NCI-H526 treated with DMSO at 0.1 percent for 48 hours (cell line): Measurements from ENCODE around the gene GUCY1A2.
"Not testable (repeated sequence)": the region's sequence is repeated elsewhere in the genome, so short reads cannot be mapped to it uniquely, and the experiment has no call there.

Source experiments
- DNase-seq: peaks from one replicate; lab custom pipeline; 2025; lab: John Stamatoyannopoulos, UW

GUCY1A2 gene

DNA sequence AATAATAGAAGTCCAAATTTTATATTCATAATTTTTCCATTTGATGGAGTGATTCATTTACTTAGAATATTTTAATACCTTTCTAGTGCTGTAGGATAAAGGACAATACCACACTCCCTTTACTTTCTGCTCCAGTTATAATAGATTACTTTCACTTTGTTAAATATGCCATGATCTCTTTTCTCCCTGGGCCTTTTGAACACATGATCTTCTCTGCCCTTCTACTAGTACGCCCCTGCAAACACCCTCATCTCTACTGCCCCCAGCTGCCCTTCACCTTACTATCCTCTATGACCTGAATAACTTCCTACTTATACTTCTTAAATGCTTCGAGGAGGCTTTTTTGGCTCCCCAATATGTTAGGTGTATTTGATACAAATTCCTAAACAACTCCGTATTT, 177.3 kb downstream of the GUCY1A2 start:
- DNase-seq = no peak

DNA sequence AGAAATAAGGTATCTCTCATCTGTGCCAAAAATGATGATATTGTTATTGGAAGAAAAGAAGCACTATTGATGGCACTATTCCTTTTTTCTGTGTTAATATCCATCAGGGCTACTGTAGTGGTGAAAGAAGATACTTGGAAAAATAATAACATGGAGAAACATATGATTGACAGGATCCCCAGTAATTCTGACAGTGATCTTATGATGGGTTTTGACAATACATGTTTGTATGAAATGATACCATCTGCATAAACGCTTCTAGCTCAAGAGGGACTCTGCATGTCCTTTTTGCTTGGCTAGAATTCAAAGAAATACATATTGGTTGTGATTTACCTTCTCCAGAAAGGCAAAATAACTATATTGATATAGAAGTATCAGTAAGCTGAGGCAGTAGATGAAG, 178.1 kb downstream of the GUCY1A2 start:
- DNase-seq = no peak

DNA sequence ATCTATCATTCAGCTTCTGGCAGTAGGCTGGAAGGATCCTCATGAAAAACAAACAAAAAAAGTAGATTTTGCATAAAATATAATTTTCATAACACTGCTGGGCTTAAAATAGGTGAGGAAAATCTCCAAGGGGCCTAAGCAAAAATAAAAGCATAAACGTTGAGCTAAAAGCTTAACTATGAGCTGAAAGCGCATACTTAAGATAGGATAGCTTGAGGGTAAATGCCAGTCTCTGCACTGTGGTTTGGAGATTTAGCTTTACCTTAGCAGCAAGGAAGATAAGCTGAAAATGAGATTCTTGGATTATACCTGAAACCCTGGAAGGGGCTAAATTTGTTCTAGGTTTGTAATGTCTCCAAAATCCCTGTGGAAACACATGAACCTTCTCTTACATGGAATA, 183.7 kb downstream of the GUCY1A2 start:
- DNase-seq = no peak

DNA sequence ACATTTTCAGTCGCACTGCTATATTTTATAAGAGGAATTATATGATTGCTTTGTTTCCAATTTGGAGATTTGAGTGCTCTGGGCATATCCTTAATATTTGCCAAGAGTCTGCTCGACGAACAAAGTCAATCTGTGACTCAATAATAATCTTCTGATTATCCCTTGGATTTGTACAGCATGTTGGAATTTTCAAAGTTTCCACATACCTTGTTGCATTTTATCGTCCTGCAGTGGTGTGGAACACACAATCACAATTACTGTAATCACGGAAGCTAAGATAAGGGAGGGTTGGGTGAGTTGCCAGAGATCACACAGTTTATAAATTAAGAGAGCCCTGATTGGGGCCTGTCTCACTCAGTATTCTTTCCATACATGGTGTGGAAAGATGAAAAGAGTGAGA, 189.3 kb downstream of the GUCY1A2 start:
- DNase-seq = no peak

DNA sequence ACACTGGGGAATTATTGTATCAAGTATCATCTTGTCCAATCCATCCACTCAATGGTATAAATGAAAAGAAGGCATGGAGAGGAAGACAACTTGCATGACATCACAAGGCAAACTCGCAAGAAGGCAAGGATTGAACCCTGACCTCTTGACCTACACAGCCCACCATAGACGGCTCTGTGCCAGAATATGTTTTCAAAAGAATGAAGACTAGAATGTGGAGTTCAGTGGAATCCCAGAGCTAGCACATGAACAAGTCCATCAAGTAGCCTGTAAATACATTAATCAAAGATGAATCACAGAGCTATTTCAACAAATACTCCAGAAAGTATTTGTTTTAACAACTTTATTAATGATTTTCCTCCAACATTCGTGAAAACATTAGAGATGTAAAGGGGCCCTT, 189.7 kb downstream of the GUCY1A2 start:
- DNase-seq = no peak

DNA sequence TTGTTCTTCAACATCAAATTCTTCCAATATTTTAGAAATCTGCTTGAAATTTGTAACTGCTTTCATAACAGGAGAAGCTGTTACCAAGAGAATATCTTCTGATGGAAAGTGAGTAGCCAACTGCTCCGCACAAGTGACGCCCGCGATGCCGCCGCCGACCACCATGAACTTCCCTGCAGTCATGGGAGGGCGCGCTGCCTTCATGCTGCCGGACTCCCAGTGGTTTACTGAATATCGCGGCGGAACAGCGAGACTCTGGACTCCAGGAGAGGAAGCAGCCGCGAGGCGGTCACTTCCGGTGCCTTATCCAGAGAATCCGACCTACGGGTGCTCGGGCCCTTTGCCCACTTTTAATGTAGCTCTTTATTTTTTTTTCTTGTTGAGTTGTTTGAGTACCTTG, 190.6 kb downstream of the GUCY1A2 start:
- DNase-seq = no peak

DNA sequence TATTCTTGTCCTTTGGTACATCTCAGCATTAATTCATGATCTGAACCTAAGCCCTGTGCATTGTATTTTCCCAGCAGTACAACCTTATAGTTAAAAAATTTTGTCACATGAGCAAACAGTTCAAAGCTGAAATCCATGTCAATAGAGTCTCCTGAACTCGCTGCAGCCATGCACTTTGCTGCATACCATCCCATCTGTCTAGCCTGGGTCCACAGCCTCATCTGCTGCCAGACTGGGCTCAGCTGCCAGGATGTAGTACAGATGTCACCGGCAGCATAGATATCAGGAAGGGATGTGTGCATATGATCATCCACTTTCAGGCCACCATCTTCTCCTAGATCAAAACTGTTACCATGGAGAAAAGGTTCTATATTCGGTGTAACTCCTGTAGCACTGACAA, 191.7 kb downstream of the GUCY1A2 start:
- not testable (repeated sequence) for DNase-seq

DNA sequence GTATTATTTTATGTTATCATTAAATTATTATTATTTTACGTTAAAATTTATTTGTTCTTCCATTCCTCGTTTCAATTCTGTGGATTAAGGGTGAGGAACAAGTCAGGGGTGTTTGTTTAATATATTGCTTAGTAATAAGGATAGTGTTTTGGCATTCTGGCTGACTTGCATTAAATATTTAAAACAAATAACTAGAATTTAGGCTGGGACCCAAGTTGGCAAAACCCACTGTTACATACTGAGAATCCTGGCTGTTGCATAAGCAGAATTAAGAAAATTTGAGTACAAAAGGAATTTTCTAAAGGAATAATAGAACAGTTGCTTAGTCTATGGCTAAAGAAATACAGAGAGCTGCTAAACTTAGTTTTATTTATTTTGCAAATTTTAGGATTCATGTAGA, 196.4 kb downstream of the GUCY1A2 start:
- no peak for DNase-seq

DNA sequence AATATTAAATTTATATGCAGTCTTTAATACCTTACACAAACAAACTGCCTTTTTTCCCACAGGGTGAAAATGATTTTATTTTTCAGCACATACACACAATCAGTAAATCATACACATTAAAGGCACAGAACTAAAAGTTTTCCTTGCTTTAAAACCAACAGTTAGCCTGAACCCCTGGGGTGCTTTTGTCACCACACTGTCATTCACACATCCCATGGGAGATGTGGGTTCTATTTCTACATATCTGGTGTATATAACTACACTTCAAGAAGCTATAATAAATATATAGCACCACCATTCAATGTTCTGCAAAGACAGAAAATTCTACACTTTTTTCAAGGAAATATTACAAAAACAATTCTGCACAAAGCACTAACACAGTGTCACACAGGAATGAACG, 197.0 kb downstream of the GUCY1A2 start:
- no peak for DNase-seq

DNA sequence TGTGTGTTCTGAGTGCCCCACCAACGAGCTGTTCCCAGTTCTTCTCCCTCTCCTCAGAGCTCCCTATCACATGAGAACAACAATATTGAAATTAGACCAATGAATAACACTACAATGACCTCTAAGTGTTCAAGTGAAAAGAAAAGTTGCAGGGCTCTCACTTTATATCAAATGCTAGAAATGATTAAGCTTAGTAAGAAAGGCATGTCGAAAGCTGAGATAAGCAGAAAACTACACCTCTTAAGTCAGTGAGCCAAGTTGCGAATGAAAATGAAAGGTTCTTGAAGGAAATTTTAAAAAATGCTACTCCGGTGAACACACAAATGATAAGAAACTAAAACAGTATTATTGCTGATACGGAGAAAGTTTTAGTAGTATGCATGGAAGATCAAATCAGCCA, 199.8 kb downstream of the GUCY1A2 start:
- no peak for DNase-seq

DNA sequence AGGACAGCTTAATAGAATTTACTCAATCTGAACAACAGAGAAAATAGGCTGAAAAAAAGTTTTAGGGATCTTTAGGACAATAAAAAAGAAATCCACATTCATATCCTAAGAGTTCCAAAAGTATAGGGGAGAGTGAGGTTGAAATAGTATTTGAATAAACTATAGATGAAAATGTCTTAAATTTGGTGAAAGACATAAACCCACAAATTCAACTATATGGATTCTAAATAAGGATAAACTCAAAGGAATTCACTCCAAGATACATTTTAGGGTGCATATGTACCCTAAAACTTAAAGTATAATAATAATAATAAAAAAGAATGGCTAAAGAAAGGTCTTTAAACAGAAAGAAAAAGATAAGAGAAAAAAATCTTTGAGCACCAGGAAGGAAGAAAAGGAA, 203.1 kb downstream of the GUCY1A2 start:
- no peak for DNase-seq

DNA sequence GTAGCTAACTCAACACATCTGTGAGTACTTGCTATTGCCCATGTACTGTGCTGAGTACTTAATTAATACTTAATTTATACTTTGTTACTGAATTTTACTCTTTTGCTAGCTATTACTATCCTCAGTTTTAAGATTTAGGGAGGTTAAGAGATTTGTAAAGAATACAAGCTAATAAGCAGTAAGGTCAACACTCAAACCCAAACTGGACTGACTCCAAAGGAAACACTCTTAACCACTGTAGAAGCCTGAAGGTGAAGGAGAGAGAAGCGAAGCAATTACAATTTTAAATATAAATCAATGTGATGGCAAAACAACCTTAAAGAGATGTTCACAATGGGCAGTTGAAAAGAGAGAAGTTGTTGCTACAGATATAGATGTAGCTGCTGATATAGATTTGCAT, 204.5 kb downstream of the GUCY1A2 start:
- no peak for DNase-seq

DNA sequence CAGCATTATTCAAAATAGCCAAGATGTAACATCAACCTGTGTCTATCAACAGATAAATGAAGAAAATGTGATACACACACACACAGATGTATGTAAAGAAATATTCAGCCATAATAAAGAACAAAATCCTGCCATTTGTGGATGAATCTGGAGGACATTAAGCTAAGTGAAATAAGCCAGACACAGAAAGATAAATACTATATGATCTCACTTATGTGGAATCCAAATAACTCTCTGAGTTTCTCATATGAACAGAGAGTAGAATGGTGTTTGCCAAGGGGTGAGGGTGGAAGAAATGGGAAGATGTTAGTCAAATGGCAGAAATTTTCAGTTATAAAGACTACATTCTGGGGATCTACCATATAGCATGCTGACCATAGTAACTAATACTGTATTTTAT, 224.2 kb downstream of the GUCY1A2 start:
- no peak for DNase-seq

DNA sequence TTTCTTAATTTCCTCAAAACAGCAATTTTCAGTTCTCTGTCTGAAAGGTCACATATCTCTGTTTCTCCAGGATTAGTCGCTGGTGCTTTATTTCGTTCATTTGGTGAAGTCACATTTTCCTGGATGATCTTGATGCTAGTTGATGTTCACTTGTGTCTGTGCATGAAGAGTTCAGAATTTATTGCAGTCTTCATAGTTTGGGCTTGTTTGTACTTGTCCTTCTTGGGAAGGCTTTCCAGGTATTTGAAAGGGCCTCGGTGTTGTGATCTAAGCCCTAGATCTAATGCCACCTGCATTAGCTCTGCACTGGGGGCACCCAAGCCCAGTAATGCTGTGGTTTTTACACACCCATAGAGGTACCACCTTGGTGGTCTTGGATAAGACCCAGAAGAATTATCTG, 228.9 kb downstream of the GUCY1A2 start:
- DNase-seq = no peak

DNA sequence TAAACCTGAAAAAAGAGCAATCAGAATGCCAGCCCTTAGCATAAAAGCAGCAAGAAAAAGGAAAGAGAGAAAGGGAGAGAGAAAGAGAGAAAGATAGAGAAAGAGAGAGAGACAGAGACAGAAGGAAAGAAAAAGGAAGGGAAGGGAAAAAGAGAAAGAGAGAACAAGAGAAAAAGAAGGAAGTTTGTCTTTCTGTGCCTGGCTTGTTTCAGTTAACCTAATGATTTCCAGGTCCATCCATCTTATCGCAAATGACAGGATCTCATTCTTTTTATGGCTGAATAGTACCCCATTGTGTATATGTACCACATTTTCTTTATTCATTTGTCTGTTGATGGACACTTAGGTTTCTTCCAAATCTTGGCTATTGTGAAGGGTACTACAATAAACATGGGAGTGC, 230.8 kb downstream of the GUCY1A2 start:
- DNase-seq = no peak

DNA sequence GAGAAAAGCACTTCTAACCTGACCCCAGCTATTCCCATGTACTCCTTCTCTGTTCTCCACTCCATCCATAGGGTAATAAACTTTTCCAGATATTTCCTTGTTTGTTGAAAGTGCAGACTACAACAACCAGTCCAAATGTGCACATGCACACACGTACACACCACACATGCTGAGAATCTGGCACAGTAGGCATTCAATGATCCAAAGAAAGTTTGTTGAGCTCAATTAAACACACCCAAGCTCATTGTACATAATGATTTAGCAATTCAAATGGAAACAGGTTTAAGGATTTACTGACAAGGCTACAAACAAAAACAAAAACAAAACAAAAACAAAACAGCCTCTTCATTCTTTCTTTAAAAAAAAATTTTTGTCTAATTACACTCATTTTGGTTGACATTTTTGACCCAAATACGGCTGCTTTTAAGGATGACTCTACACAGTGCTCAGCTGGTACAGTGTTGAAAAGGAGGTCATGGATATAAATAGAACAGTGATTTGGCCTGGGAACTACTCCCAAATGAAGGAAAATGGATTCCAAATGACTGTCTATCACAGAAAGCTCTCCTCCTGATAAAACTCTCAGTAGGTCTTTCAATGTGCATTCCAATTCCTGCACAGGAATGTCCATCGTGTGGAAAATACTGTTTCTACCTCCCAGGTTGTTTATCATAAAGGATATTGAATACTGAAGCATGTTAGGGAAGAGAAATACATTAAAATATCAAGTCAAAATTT, 232.2 kb downstream of the GUCY1A2 start:
- DNase-seq = no peak

DNA sequence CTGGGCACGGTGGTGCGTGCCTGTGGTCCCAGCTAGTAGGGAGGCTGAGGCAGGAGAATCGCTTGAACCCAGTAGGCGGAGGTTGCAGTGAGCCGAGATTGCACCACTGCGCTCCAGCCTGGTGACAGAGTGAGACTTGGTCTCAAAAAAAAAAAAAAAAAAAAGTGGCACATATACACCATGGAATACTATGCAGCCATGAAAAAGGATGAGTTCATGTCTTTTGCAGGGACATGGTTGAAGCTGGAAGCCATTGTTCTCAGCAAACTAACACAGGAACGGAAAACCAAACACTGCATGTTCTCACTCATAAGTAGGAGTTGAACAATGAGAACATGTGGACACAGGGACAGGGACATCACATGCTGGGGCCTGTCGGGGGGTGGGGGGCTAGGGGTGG, 241.0 kb downstream of the GUCY1A2 start:
- DNase-seq = not testable (repeated sequence)

DNA sequence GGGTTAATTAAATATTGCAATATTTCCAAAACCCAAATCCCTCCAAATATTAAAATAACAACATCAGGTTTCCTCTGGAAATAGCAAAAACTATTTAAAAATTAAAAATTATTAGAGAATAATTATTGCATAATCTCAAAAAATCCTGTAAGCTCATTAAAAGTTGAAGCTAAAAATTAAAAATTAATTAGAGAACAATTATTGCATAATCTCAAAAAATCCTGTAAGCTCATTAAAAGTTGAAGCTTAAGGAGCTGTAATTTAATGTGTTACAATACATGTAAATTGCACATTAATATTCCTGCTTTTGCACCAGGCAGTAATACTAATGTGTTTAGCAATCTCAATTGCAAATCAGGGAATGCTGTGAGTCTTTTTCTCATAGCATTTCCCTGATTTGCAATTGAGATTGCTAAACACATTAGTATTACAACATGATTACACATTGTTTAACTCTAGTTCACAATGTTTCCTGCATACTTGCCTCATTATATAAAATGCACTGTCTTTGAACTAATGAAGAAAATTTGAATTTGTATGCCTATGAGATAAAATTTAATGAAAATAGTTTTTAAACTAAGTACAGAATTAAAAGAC, 247.7 kb downstream of the GUCY1A2 start:
- peak; percentile 27 for DNase-seq

DNA sequence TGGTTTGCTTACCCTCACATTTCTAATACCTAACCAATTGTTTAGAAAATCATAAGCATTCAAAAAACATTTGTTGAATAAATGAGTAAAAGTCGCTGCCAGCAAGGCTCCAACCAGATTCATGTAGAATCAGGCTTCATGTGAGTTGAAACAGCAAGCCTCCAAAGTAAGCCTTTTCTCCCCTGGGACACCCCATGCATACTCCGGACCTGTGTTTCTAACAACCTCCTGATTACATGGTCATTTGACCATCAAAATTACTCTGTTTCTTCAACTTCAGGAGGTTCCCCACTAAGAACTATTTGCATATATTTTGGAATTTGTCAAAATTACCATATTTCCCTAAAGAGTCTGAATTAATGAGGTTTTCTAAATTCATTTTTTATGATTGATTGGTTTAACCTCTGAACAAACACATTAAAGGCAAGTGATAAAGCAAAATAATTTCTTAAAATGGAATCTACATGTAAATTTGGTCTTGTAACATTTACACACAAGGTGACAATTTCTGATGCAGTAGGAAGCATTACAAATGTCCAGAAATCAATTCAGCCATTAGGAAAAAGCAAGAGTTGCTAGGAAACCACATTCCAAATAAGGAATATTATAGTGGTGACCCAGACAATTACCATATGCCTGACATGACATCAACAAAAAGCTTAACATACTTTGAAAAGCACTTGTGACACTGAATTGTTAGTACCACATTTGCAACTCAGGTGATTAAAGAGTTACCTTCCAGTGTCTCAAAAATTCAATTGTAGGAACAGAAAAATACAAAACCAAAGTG, 252.6 kb downstream of the GUCY1A2 start:
- DNase-seq = no peak

DNA sequence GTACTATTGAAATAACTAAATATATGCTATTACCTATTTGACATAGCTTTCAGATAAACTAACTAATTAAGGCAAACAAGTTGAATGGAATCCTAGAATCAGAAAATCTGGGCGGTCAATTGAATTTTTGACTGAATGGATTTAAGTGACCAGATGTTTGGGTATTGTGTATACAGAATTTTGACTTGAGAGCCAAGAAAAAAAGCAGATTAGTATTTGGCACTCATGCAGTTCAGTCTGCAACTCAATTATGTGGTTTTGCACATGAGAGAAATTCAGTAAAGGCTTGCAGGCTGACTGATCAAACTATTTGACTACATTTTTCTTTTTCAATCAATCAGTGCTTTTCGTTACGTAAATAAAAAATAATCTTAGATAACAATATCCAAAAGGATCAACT, 254.8 kb downstream of the GUCY1A2 start:
- no peak for DNase-seq

DNA sequence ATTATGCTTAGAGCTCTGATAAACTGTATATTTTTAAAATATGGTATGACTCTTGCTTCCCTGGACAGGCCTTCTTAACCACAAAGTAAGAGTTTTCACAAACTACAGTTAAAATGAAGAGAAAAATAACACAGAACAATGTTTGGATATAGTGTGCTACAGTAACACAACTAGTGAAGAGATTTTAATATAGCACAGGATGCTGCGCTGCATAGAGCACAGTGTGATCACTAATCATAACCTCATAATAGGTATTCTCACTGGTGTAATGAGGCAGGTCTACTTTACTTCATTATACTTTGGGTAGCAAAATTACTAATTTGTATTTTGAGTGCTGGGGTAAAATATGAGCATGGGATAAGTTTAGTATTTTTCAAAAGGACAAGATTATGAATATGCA, 256.5 kb downstream of the GUCY1A2 start:
- no peak for DNase-seq

DNA sequence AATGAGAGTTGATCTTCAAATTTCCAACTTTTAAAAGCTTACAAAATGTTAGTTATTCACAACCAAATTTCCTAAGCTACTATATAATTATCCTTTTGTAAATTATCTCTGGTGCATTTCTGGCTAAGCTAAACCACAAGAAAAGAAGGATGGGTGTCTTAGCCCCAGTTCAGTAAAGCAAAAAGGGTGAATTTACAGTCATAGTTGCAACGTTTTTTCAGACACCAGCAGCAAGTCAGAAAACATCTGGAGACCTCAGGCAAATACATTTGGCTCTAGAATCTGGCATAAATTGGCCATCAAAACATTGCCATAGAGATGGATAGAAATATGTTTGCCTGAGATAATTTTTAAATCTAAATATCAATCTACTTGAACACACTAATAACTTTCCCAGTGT, 257.0 kb downstream of the GUCY1A2 start:
- no peak for DNase-seq

DNA sequence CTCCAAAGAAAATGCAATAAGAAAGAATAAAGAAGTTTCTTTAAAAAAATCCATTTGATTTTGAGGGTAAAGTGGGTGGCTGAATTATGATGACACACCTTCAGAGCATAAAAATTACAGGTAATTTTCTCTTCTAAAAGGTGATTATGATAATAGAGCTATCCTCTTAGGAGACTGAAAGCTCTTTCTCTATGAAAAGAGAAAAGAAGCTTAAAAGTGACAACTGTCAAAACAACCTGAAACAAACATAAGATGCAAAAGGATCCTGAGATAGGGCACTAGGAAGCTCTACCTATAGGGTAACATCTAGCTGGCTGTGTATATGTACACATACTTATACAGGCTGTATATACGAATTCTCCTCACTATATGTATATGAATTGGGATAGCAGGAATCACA, 270.2 kb downstream of the GUCY1A2 start:
- DNase-seq = no peak
